HTR-8/SVneo (cell line): ENCODE data around the gene RBMY1B.
"Not testable (repeated sequence)": the region's sequence is repeated elsewhere in the genome, so short reads cannot be mapped to it uniquely, and the experiment has no call there.

Experiments used
- DNase-seq: peaks from one replicate; pipeline ENCODE4 v3.0.0; 2011; ENCODE audit warnings: low spot score, mixed read lengths; ENCODE audit not compliant: insufficient read length
- FAIRE-seq: peaks from 2 replicates; lab custom pipeline; 2011; peaks lifted over from hg19 to GRCh38; lab: Jason Lieb, UNC

The RBMY1B gene

GRCh38 chrY:21511038-21511437, at the start of gene RBMY1B:
TSS of gene RBMY1B (plus strand) at chrY:21511338. CDS start at chrY:21513351, 2,013 bp downstream.
- not testable (repeated sequence) for FAIRE-seq, DNase-seq

- not testable (repeated sequence) for FAIRE-seq, DNase-seq
Observed at GRCh38 chrY:21462915-21463314, 48.2 kb upstream of the RBMY1B start.

- FAIRE-seq (no peak), DNase-seq (no peak)
Observed at GRCh38 chrY:21482967-21483366, 28.2 kb upstream of the RBMY1B start.

- not testable (repeated sequence) for DNase-seq, FAIRE-seq
Observed at GRCh38 chrY:21534579-21534978, 23.4 kb downstream of the RBMY1B start, which contains the start of gene RBMY1A1. TSS of gene RBMY1A1 (plus strand) at chrY:21534879. CDS start at chrY:21536892, 2,013 bp downstream.

GRCh38 chrY:21559316-21559984, 48.3 kb downstream of the RBMY1B start:
- not testable (repeated sequence) for FAIRE-seq, DNase-seq
